Endometrium (tissue), 2 donors: ENCODE data around the gene SERPINA10.

Experiments used
- FAIRE-seq: peaks from 2 replicates; lab custom pipeline; 2012; peaks lifted over from hg19 to GRCh38; lab: Jason Lieb, UNC
- donor health status: control.
- donor health status: control.

SERPINA10 gene

GRCh38 chr14:94292872-94293577 is at the start of gene SERPINA10:
SERPINA10 (minus strand) TSS chr14:94293268; CDS start chr14:94290593, 2,675 bp downstream.
- FAIRE-seq: no peak

DNA sequence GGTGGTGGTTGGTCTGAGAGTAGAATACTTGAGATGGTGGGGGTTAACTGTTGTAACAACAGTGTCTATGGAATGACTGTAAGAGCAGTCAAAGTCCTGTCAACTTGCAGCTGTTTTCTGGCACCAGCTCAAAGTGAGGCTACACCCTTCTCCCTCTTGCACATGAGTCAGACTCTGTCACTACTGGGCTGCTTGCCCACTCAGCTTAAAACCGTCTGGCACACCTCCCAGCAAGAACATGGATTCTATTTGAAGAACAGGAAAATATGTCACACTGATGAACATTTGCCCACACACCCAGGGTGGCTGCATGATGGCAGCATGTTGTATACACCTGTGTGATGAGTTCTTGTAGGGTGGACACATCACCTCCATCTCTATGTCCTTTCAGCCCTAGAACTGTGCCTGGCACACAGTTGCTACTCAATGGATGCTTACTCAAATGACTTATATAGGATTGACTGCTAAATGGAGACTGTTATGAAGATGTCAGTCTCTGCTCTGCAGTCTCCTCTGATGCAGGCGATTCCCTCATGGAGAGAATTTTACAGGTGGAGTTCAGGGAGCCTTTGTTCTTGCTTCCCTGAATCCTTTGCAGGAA is 49.4 kb upstream of the SERPINA10 start:
- no peak for FAIRE-seq

- no peak for FAIRE-seq
Measured at GRCh38 chr14:94341656-94342333, 48.7 kb upstream of the SERPINA10 start.

DNA sequence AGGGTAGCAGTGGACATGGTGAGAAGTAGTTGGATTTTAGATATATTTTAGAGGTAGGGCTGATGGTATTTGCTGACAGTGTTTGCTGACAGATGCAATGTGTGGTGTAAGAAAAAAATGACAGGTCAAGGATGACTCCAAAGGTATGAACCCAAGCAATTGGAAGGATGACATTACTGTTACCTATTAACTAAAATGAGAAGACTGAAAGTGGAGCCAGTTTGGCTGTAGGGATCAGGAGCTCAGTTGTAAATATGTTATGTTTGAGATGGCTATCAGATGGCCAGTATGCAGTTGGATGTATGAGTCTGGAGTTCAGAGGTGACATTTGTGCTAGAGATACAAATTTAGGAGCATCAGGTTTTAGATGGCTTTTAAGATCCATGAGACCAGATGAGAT is 47.5 kb upstream of the SERPINA10 start:
- FAIRE-seq: no peak

DNA sequence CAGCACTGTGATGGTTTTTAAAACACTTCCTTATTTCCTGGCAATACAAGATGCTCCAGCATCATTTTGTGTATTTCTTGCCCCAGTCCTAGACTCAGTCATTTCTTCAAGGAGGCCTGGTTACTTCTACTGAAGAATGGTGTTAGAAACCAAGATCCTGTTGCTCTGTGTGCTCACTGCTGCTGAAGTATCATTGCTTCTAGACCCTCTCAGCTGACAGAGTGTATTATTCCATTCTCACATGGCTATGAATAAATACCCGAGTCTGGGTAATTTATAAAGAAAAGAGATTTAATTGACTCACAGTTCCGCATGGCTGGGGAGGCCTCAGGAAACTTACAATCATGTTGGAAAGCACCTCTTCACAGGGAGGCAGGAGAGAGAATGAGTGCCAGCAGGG is 45.0 kb upstream of the SERPINA10 start:
- no peak for FAIRE-seq

DNA sequence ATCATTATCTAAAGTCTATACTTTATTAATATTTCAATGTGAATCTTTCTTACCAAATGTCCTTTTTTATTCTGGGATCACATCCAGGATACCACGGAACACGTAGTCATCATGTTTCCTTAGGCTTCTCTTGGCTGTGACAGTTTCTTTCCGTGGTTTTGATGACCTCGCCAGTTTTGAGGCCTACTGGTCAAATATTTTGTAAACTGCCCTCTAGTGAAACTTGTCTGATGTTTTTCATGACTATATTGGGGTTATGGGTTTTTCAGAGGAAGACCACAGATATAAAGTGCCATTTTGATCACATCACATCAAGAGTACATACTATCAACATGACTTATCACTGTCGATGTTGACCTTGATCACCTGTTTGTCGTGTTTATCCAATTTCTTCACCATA is 44.2 kb upstream of the SERPINA10 start:
- FAIRE-seq: no peak

- FAIRE-seq: peak; percentile 83
Measured at GRCh38 chr14:94334872-94335271, 41.8 kb upstream of the SERPINA10 start.

GRCh38 chr14:94332587-94332986 is 39.5 kb upstream of the SERPINA10 start:
- FAIRE-seq: no peak

- FAIRE-seq: no peak
Measured at GRCh38 chr14:94332063-94332583, 39.1 kb upstream of the SERPINA10 start.

DNA sequence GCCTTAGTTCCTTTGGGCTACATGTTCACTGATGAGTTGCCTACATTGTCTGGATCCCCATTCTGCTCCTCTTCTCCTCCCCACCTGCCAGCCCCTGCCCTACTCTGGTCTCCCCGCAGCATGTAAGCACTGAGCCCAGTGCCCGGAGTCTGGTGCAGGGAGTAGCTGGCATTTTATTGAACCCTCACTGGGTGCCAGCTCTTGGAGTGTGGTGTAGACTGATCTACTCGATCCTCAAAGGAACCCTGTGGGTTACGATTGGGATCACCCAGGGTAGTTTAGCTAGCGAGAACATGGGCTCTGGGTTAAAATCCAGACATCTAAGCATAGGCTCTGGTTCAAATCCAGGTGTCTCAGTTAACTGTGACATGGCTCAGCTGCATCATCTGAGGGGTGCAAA is 38.4 kb upstream of the SERPINA10 start:
- no peak for FAIRE-seq

DNA sequence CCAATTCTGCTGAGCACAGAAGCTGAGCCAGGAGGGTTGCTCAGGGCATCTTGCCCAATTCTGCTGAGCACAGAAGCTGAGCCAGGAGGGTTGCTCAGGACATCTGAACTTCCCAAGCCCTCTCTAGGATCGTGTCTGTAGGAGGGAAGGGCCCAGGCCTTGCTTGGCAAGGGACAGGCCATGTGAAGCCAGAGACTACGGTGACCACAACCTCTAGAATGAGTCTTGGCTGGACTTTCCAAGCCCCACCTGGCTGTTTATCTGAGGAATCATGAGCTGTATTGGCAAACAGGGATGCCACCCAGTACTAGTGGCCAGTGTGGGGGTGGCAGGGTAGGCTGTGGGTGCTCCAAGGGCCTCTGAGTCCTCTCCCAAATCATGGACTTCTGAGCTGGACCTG is 37.8 kb upstream of the SERPINA10 start:
- FAIRE-seq: no peak

- no peak for FAIRE-seq
Measured at GRCh38 chr14:94330432-94330831, 37.4 kb upstream of the SERPINA10 start.

GRCh38 chr14:94329857-94330256 is 36.8 kb upstream of the SERPINA10 start:
- FAIRE-seq: no peak

- no peak for FAIRE-seq
Measured at GRCh38 chr14:94328196-94328595, 35.1 kb upstream of the SERPINA10 start.

DNA sequence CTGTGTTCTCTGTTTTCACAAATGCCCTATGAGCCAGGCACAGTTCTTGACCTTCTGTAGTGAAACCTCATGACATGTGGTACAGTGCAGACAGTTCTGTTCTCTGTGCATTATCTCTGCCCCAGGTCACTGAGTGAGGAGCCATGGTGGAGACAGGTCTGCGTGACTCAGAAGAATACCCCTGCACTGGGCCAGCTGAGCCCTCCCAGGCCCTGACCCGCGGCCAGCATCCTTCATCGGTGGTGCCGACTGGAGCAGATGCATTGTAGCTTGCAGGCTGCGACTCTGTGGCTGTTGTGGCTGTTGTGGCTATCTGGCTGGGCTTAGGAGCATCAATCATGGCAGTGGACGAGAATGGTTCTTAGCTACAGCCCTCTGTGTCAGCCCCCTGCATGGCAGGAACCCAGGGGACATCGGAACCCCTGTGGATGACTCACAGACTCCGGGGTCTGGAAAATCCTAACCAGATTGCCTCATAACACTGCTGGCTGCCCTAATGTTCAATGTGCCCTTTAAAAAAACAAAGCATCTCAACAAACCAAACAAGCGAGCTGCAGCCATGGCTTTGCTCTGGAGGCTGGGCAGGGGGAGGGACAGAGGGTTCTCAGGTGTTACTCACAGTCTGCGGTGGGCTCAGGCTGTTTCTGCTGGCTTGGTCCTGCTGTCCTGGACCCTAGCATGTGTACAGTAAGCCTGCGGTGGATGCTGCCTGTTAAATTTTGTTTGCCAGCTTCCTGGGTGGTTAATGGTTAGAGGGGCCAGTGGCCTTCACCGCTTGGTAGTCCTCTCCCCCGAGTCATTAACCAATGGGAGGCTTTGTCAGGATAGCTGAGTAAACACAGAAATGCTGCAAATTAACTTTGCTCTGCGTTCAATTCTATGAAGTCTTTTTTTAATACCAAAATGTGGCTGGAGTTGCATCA is 29.8 kb upstream of the SERPINA10 start, which contains the start of gene SERPINA6:
Gene SERPINA6 (minus strand): TSS at position 689 of the 923 bp plus-strand sequence. CDS start 8,688 bp downstream, outside the sequence.
- FAIRE-seq: no peak

DNA sequence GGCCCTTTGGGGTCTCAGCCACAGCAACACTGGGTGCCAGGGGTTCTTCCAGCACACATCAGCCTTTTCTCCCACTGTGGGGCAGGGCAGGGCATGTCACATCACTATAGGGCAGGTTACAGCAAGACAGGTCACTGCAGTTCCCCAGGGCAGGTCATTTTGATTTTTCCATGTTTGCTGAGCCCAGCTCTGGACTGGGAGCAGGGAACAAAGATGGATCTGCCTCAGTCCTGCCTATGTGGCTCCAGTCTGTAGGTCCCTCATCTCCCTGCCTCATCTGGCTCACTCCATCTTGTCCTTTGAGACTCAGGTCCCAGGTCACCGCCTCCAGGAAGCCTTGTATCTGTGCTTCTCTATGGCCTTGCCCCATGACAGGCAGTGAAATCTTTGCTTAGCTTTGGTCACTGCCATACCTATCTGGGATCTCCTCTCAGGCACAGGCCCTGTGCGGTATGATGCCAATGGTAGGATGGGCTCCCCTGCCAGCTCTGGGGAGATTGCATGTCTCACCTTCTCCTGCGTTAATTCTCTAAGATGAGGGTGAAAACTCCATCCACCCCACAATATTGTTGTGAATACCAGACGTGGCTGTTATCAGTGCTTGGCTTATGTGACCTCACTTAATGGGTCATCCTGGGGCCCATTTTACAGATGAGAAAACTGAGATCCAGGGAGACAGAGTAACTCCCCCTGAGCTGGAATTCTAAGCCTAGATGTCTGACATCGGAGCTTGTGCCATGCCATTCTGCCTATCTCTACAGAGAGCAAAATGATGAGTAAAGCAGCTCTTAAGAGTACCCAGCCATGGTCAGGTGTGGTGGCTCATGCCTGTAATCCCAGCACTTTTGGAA is 28.6 kb upstream of the SERPINA10 start:
- FAIRE-seq: no peak

GRCh38 chr14:94320243-94320642 is 27.2 kb upstream of the SERPINA10 start:
- no peak for FAIRE-seq

- no peak for FAIRE-seq
Measured at GRCh38 chr14:94317259-94317658, 24.2 kb upstream of the SERPINA10 start.

- no peak for FAIRE-seq
Measured at GRCh38 chr14:94316692-94317091, 23.6 kb upstream of the SERPINA10 start.

DNA sequence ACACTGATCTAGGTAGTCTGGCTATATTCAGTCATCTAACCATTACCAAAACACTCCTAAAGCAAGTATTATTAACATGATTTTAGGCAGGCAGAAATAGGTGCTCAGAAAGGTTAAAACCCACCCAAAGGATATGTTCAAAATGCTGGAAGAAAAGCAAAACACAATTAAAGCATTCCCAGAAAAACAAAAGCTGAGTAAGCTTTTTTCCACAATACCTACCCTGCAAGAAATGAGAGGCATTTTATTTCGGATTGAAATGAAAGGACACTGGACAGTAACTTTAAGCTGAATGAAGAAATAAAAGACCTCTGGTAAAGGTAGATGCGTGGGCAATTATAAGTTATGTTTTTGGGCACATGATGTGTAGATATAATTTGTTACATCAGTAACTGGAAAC is 21.8 kb upstream of the SERPINA10 start:
- FAIRE-seq: no peak
